Measurements from ENCODE around the gene DCBLD1. TPM values are rescaled to one million over a fixed set of nuclear protein-coding genes. Genes with fewer than 3 reads are reported as not detected.

The DCBLD1 gene
- total RNA-seq, 3 donors from 2014 or later (not counting 1 experiment from before 2014, with no cell fraction given), result 8.4 to 16.1 (median 13.0) TPM

GRCh38 chr6:117506180-117506835, 23.8 kb downstream of the DCBLD1 start:
- Mint-ChIP-seq H3K36me3 (peaks cover 7% of the 10 kb centered on the region), H3K9me3 (no peaks in the 10 kb centered on the region), H3K27me3 (ENCODE audit: low read depth in 2 of 2) (no peaks in the 10 kb centered on the region), H3K4me3 (no peak overlapping the region), H3K27ac (no peak overlapping the region), H3K4me1 (peaks cover 0 to 4% of the 10 kb centered on the region in 2 donors)
- Histone ChIP-seq H3K36me3 (ENCODE audit: control insufficient read depth, insufficient read depth, low read length) (peaks cover 2% of the 10 kb centered on the region), H3K27ac (ENCODE audit: low read length) (no peak overlapping the region), H3K4me1 (ENCODE audit: control insufficient read depth, insufficient read depth, low read length) (no peaks in the 10 kb centered on the region), H3K27me3 (ENCODE audit: control insufficient read depth, insufficient read depth, low read length) (no peaks in the 10 kb centered on the region), H3K9me3 (ENCODE audit: control insufficient read depth, insufficient read depth, low read length) (no peaks in the 10 kb centered on the region), H3K4me3 (ENCODE audit: low read length) (no peak overlapping the region)
- intact Hi-C loops (cut with micrococcal nuclease), result no loop called here
- no peak for TF ChIP-seq CTCF (IDR thresholded peaks at IDR 0.05)
- no peak for ATAC-seq
- 92% methylated on average over 1 of the region's 3 CpGs for WGBS (ENCODE audit: insufficient coverage)
- no peak for DNase-seq

- H3K9me3 Mint-ChIP-seq, result no peaks in the 10 kb centered on the region
- no peaks in the 10 kb centered on the region for H3K9me3 ChIP-seq (ENCODE audit: control insufficient read depth, insufficient read depth, low read length)
- no peaks in the 10 kb centered on the region for H3K4me1 ChIP-seq (ENCODE audit: control insufficient read depth, insufficient read depth, low read length)
- H3K4me3 Mint-ChIP-seq, result no peak overlapping the region
- no peak overlapping the region for H3K27ac ChIP-seq (ENCODE audit: low read length)
- peaks cover 7% of the 10 kb centered on the region for H3K36me3 Mint-ChIP-seq
- no peaks in the 10 kb centered on the region for H3K27me3 ChIP-seq (ENCODE audit: control insufficient read depth, insufficient read depth, low read length)
- TF ChIP-seq CTCF (IDR thresholded peaks at IDR 0.05), result no peak
- H3K27ac Mint-ChIP-seq, result no peak overlapping the region
- H3K4me1 Mint-ChIP-seq, result peaks cover 0 to 4% of the 10 kb centered on the region in 2 donors
- no CpG with 5 or more reads among the region's 2 CpGs for WGBS (ENCODE audit: insufficient coverage)
- peaks cover 2% of the 10 kb centered on the region for H3K36me3 ChIP-seq (ENCODE audit: control insufficient read depth, insufficient read depth, low read length)
- no peak overlapping the region for H3K4me3 ChIP-seq (ENCODE audit: low read length)
- intact Hi-C loops (cut with micrococcal nuclease), result no loop called here
- no peaks in the 10 kb centered on the region for H3K27me3 Mint-ChIP-seq (ENCODE audit: low read depth in 2 of 2)
- DNase-seq (no peak), ATAC-seq (no peak)
Measured at GRCh38 chr6:117506907-117507306, 24.4 kb downstream of the DCBLD1 start.

- Mint-ChIP-seq H3K4me1 (no peaks in the 10 kb centered on the region), H3K36me3 (peaks cover 7% of the 10 kb centered on the region), H3K9me3 (no peaks in the 10 kb centered on the region), H3K4me3 (no peak overlapping the region), H3K27ac (no peak overlapping the region), H3K27me3 (ENCODE audit: low read depth in 2 of 2) (no peaks in the 10 kb centered on the region)
- H3K27ac ChIP-seq (ENCODE audit: low read length), result no peak overlapping the region
- WGBS (ENCODE audit: insufficient coverage), result 87% methylated on average over 4 of the region's 4 CpGs
- DNase-seq (no peak), ATAC-seq (no peak)
- H3K4me1 ChIP-seq (ENCODE audit: control insufficient read depth, insufficient read depth, low read length), result no peaks in the 10 kb centered on the region
- peaks cover 2% of the 10 kb centered on the region for H3K36me3 ChIP-seq (ENCODE audit: control insufficient read depth, insufficient read depth, low read length)
- H3K27me3 ChIP-seq (ENCODE audit: control insufficient read depth, insufficient read depth, low read length), result no peaks in the 10 kb centered on the region
- H3K9me3 ChIP-seq (ENCODE audit: control insufficient read depth, insufficient read depth, low read length), result no peaks in the 10 kb centered on the region
- intact Hi-C loops (cut with micrococcal nuclease), result no loop called here
- no peak overlapping the region for H3K4me3 ChIP-seq (ENCODE audit: low read length)
- TF ChIP-seq CTCF (IDR thresholded peaks at IDR 0.05), result no peak
Measured at GRCh38 chr6:117508450-117508971, 26.0 kb downstream of the DCBLD1 start.

GRCh38 chr6:117509021-117509420, 26.5 kb downstream of the DCBLD1 start:
- DNase-seq (no peak), ATAC-seq (no peak)
- no peaks in the 10 kb centered on the region for H3K4me1 ChIP-seq (ENCODE audit: control insufficient read depth, insufficient read depth, low read length)
- Mint-ChIP-seq H3K4me1 (no peaks in the 10 kb centered on the region), H3K27ac (no peak overlapping the region), H3K36me3 (peaks cover 7% of the 10 kb centered on the region), H3K4me3 (no peak overlapping the region), H3K9me3 (no peaks in the 10 kb centered on the region), H3K27me3 (ENCODE audit: low read depth in 2 of 2) (no peaks in the 10 kb centered on the region)
- no peaks in the 10 kb centered on the region for H3K9me3 ChIP-seq (ENCODE audit: control insufficient read depth, insufficient read depth, low read length)
- peaks cover 2% of the 10 kb centered on the region for H3K36me3 ChIP-seq (ENCODE audit: control insufficient read depth, insufficient read depth, low read length)
- TF ChIP-seq CTCF (IDR thresholded peaks at IDR 0.05), result no peak
- no peaks in the 10 kb centered on the region for H3K27me3 ChIP-seq (ENCODE audit: control insufficient read depth, insufficient read depth, low read length)
- H3K4me3 ChIP-seq (ENCODE audit: low read length), result no peak overlapping the region
- intact Hi-C loops (cut with micrococcal nuclease), result no loop called here
- no peak overlapping the region for H3K27ac ChIP-seq (ENCODE audit: low read length)
- whole genome bisulfite sequencing (ENCODE audit: insufficient coverage), result 93% methylated on average over 6 of the region's 7 CpGs
